ENCODE results near the gene INTS12.
A peak's percentile ranks its signal among the peaks of the same experiment; 100 is the strongest.

INTS12 gene

DNA sequence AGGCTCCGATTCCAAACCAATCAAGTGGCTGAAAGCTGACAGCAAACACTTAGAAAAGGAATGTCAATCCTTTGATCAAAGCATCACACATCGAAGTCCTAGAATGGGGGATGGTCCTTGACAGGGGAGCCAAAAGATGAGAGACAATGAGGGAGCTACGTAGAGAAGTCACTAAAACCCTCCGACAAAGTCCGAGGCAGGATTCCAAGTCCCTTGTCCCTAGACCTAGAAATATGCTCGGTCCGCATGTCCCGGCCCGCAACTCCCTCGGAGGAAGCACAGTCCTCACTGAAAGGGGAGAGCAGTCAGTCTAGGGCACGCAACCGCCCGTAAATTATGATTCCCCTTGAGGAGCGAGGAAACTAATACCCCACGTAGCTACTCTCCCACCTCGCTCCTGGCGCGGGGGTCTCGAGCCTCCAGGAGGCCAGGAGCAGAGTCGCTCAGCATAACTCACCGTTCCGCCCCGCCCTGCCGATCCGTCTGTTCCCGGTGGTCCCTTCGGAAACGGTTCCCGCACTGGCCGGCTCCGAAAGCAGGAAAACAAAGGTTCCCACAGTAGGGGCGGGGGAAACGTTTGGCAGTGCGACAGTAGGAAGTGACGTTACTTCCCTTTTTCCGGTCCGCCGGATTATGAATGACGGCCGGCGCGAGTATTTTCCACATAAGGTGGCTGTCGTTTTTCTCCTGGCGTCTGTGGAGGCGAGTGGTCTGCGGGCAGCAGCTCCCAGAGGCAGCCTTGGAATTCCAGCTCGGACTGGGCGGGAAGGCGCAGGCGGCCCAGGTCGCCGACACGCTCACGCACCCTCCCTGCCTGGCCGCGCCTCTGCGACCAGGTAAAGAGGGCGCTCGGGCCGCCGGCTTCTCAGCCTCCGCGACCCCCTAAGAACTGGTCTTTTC lies at the start of gene INTS12, which contains the start of gene GSTCD (continued):
- TF ChIP-seq PRDM4 (tag by site-specific recombination; IDR thresholded peaks at IDR 0.05), result peak; percentile 50; the same call in 1 of the 2 replicates
- TF ChIP-seq ZNF76 (tag by site-specific recombination; IDR thresholded peaks at IDR 0.05; ENCODE audit: borderline replicate concordance, low read depth), result peak; percentile 81
- TF ChIP-seq ZNF391 (tag by site-specific recombination; IDR thresholded peaks at IDR 0.05; ENCODE audit: borderline replicate concordance, low read depth), result peak; percentile 97
- 0 out of 2 replicates have a peak, but pooled peaks have one; percentile 43 for TF ChIP-seq ZNF10 (tag by site-specific recombination; IDR thresholded peaks at IDR 0.05)
- TF ChIP-seq PRDM1 (tag by site-specific recombination; IDR thresholded peaks at IDR 0.05), result peak; percentile 48; the same call in 1 of the 2 replicates
- TF ChIP-seq ZNF433 (tag by site-specific recombination; IDR thresholded peaks at IDR 0.05; ENCODE audit: low read depth), result no peak
- TF ChIP-seq ZNF658 (tag by site-specific recombination; IDR thresholded peaks at IDR 0.05), result no peak
- no peak for TF ChIP-seq HOXC10 (CRISPR knock-in tag; IDR thresholded peaks at IDR 0.05)
- TF ChIP-seq TRIM28 (IDR thresholded peaks at IDR 0.05; ENCODE audit: borderline replicate concordance, low read length), result 0 out of 2 replicates have a peak, but pooled peaks have one; percentile 37
- TF ChIP-seq GFI1B (tag by site-specific recombination; IDR thresholded peaks at IDR 0.05), result peak; percentile 65
- TF ChIP-seq, protein P1, sequence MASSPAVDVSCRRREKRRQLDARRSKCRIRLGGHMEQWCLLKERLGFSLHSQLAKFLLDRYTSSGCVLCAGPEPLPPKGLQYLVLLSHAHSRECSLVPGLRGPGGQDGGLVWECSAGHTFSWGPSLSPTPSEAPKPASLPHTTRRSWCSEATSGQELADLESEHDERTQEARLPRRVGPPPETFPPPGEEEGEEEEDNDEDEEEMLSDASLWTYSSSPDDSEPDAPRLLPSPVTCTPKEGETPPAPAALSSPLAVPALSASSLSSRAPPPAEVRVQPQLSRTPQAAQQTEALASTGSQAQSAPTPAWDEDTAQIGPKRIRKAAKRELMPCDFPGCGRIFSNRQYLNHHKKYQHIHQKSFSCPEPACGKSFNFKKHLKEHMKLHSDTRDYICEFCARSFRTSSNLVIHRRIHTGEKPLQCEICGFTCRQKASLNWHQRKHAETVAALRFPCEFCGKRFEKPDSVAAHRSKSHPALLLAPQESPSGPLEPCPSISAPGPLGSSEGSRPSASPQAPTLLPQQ (tag by site-specific recombination; IDR thresholded peaks at IDR 0.05), result peak; percentile 86
- 0 out of 2 replicates have a peak, but pooled peaks have one; percentile 22 for TF ChIP-seq MYNN (tag by site-specific recombination; IDR thresholded peaks at IDR 0.05; ENCODE audit: borderline replicate concordance)
- TF ChIP-seq ZNF37A (tag by site-specific recombination; IDR thresholded peaks at IDR 0.05), result no peak
- TF ChIP-seq ZNF654 (tag by site-specific recombination; IDR thresholded peaks at IDR 0.05; ENCODE audit: low read depth), result no peak
- TF ChIP-seq, protein P2, sequence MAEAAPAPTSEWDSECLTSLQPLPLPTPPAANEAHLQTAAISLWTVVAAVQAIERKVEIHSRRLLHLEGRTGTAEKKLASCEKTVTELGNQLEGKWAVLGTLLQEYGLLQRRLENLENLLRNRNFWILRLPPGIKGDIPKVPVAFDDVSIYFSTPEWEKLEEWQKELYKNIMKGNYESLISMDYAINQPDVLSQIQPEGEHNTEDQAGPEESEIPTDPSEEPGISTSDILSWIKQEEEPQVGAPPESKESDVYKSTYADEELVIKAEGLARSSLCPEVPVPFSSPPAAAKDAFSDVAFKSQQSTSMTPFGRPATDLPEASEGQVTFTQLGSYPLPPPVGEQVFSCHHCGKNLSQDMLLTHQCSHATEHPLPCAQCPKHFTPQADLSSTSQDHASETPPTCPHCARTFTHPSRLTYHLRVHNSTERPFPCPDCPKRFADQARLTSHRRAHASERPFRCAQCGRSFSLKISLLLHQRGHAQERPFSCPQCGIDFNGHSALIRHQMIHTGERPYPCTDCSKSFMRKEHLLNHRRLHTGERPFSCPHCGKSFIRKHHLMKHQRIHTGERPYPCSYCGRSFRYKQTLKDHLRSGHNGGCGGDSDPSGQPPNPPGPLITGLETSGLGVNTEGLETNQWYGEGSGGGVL (tag by site-specific recombination; IDR thresholded peaks at IDR 0.05), result peak; percentile 48; the same call in 1 of the 2 replicates
- peak; percentile 98 for TF ChIP-seq ZFP37 (tag by site-specific recombination; IDR thresholded peaks at IDR 0.05)
- TF ChIP-seq ZNF354C (tag by site-specific recombination; IDR thresholded peaks at IDR 0.05; ENCODE audit: borderline replicate concordance, low read depth), result no peak
- TF ChIP-seq ZBTB6 (tag by site-specific recombination; IDR thresholded peaks at IDR 0.05), result peak; percentile 56; the same call in 1 of the 2 replicates
- no peak for TF ChIP-seq ZNF514 (tag by site-specific recombination; IDR thresholded peaks at IDR 0.05)
- no peak for TF ChIP-seq ZNF548 (tag by site-specific recombination; IDR thresholded peaks at IDR 0.05)
- TF ChIP-seq, protein P3, sequence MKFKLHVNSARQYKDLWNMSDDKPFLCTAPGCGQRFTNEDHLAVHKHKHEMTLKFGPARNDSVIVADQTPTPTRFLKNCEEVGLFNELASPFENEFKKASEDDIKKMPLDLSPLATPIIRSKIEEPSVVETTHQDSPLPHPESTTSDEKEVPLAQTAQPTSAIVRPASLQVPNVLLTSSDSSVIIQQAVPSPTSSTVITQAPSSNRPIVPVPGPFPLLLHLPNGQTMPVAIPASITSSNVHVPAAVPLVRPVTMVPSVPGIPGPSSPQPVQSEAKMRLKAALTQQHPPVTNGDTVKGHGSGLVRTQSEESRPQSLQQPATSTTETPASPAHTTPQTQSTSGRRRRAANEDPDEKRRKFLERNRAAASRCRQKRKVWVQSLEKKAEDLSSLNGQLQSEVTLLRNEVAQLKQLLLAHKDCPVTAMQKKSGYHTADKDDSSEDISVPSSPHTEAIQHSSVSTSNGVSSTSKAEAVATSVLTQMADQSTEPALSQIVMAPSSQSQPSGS (tag by site-specific recombination; IDR thresholded peaks at IDR 0.05; ENCODE audit: low read depth), result peak; percentile 73
- no peak for TF ChIP-seq ZFP41 (tag by site-specific recombination; IDR thresholded peaks at IDR 0.05; ENCODE audit: borderline replicate concordance)
- TF ChIP-seq HIC1 (tag by site-specific recombination; IDR thresholded peaks at IDR 0.05), result no peak
- TF ChIP-seq ZNF645 (tag by site-specific recombination; IDR thresholded peaks at IDR 0.05), result 0 out of 2 replicates have a peak, but pooled peaks have one; percentile 18
- no peak for TF ChIP-seq ZNF830 (tag by site-specific recombination; IDR thresholded peaks at IDR 0.05; ENCODE audit: low read depth)
- no peak for TF ChIP-seq ZNF747 (tag by site-specific recombination; IDR thresholded peaks at IDR 0.05)

Data from HEK293 (cell line).